Measurements from ENCODE around the gene IPO11. TPM values are rescaled to one million over a fixed set of nuclear protein-coding genes. Genes with fewer than 3 reads are reported as not detected.

Gene IPO11
- total RNA-seq, 1 donor from 2014 or later, result 11.8 TPM

DNA sequence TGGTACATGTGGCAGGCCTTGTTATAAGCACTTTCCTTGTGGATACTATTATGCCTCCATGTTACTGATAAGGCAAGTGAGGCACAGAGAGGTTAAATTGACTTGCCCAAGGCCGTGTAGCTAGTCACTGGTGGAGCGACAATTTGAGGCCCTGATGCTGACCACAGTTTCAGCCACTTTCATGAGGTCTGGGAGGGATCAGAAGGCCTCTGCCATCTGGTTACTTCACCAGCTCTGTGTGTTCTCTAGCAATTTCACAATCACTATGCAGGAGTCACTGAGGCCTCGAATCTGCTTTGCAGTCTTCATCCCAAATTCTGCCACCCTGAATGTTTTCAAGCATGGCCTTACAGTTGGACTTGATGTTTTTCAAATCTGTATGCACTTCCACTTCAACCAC lies 175.2 kb downstream of the IPO11 start:
- DNase-seq (ENCODE audit: low spot score in 2 of 2), result no peak
- intact Hi-C loops (cut with DNase I), result no loop called here
- Histone ChIP-seq H3K4me1 (no peaks in the 10 kb centered on the region), H3K27me3 (no peaks in the 10 kb centered on the region), H3K9me3 (no peaks in the 10 kb centered on the region), H3K27ac (no peak overlapping the region), H3K36me3 (peaks cover 0 to 9% of the 10 kb centered on the region in 2 donors), H3K4me3 (no peak overlapping the region)
- TF ChIP-seq, protein P1, sequence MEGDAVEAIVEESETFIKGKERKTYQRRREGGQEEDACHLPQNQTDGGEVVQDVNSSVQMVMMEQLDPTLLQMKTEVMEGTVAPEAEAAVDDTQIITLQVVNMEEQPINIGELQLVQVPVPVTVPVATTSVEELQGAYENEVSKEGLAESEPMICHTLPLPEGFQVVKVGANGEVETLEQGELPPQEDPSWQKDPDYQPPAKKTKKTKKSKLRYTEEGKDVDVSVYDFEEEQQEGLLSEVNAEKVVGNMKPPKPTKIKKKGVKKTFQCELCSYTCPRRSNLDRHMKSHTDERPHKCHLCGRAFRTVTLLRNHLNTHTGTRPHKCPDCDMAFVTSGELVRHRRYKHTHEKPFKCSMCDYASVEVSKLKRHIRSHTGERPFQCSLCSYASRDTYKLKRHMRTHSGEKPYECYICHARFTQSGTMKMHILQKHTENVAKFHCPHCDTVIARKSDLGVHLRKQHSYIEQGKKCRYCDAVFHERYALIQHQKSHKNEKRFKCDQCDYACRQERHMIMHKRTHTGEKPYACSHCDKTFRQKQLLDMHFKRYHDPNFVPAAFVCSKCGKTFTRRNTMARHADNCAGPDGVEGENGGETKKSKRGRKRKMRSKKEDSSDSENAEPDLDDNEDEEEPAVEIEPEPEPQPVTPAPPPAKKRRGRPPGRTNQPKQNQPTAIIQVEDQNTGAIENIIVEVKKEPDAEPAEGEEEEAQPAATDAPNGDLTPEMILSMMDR (IDR thresholded peaks at IDR 0.05), result no peak

DNA sequence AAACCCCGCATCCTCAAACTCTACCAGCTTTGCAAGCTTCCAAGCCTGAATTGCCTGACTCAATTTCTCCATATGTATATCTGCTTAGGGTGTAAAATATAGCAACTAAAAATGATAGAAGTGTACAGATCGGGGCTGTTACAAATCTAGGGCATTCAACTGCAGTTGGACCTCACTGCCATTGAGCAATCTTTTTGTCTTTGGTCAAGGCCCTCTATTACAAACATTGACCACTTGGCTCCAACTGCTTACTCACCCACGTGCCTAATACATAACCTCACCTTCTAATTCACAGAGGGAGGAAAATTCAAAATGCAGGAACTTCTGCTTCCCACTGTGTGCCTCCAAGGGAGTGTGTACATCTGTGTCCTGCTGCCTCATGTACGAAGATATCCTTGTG lies 176.1 kb downstream of the IPO11 start:
- Histone ChIP-seq H3K36me3 (peaks cover 0 to 9% of the 10 kb centered on the region in 2 donors), H3K27me3 (no peaks in the 10 kb centered on the region), H3K4me1 (no peaks in the 10 kb centered on the region), H3K4me3 (no peak overlapping the region), H3K27ac (no peak overlapping the region), H3K9me3 (no peaks in the 10 kb centered on the region)
- TF ChIP-seq, protein P1 (IDR thresholded peaks at IDR 0.05), result no peak
- DNase-seq (ENCODE audit: low spot score in 2 of 2), result no peak
- intact Hi-C loops (cut with DNase I), result no loop called here

DNA sequence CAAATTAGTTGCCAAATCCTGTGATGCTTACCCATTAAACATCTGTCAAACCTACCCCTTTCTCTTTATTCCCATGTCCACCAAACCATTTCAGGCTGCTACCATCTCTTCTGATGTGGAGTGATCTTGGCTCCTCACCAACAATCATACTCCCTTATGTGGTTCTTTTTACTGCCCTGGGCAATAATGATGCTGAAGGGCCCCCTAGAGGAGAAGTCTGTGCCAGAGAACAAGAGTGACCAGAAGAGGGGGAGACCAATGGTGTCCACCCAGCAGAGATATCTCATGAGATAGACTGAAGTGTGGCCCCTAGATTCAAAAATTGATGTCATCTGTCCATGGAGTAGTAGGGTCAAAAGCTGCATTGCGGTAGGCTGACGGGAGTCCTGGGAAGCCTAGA lies 176.9 kb downstream of the IPO11 start:
- Histone ChIP-seq H3K4me1 (no peaks in the 10 kb centered on the region), H3K9me3 (no peaks in the 10 kb centered on the region), H3K27ac (no peak overlapping the region), H3K27me3 (no peaks in the 10 kb centered on the region), H3K4me3 (no peak overlapping the region), H3K36me3 (peaks cover 0 to 9% of the 10 kb centered on the region in 2 donors)
- intact Hi-C loops (cut with DNase I), result no loop called here
- TF ChIP-seq, protein P1 (IDR thresholded peaks at IDR 0.05), result no peak
- DNase-seq (ENCODE audit: low spot score in 2 of 2), result no peak

DNA sequence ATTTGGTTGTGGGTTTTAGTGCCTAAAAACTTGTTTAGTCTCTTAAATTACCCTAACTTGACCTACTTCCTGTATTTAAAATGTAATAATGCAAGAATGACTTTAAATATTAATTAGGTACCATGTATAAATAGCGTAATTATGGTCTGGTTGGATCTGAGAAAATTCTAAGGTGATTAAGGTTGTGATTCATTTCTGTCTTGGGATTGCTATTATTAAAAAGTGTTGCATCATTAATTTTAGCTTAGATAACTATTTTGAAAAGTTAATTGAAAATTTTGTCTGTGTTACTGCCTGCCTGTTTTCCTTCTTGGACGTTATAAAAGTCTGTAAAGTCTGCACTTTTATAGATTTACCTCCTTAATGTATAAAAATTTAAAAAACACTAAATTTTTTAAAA lies 177.8 kb downstream of the IPO11 start:
- Histone ChIP-seq H3K36me3 (peaks cover 0 to 9% of the 10 kb centered on the region in 2 donors), H3K4me1 (no peaks in the 10 kb centered on the region), H3K9me3 (no peaks in the 10 kb centered on the region), H3K27me3 (no peaks in the 10 kb centered on the region), H3K27ac (no peak overlapping the region), H3K4me3 (no peak overlapping the region)
- intact Hi-C loops (cut with DNase I), result no loop called here
- no peak for DNase-seq (ENCODE audit: low spot score in 2 of 2)
- TF ChIP-seq, protein P1 (IDR thresholded peaks at IDR 0.05), result no peak

DNA sequence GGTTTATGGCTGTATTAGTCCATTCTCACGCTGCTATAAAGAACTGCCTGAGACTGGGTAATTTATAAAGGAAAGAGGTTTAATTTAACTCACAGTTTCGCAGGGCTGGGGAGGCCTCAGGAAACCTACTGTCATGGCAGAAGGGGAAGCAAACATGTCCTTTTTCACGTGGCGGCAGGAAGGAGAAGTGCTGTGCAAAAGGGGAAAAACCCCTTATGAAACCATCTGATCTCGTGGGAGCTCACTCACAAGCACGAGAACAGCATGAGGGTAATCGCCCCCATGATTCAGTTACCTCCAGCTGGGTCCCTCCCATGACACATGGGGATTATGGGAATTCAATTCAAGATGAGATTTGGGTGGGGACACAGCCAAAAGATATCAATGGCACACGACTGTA lies 180.0 kb downstream of the IPO11 start:
- Histone ChIP-seq H3K27ac (no peak overlapping the region), H3K4me1 (no peaks in the 10 kb centered on the region), H3K36me3 (peaks cover 0 to 9% of the 10 kb centered on the region in 2 donors), H3K27me3 (no peaks in the 10 kb centered on the region), H3K9me3 (no peaks in the 10 kb centered on the region), H3K4me3 (no peak overlapping the region)
- intact Hi-C loops (cut with DNase I), result no loop called here
- TF ChIP-seq, protein P1 (IDR thresholded peaks at IDR 0.05), result no peak
- DNase-seq (ENCODE audit: low spot score in 2 of 2), result no peak

DNA sequence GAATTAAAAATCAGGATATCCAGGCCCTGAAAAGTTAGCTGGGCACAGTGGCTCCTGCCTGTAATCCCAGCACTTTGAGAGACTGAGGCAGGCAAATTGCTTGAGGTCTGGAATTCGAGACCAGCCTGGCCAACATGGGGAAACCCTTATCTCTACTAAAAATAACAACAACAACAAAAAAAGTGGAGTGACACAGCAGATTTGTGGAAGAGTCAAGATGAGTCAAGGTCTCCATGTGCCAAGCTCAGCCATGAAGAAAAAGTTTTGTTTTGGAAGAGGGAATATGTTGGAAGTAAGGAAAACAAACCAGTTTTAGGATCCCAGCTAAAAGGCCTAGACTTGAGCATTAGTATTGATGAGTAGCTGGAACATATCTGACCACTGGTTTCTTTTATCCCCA lies 180.8 kb downstream of the IPO11 start:
- intact Hi-C loops (cut with DNase I), result no loop called here
- Histone ChIP-seq H3K36me3 (peaks cover 0 to 9% of the 10 kb centered on the region in 2 donors), H3K27me3 (no peaks in the 10 kb centered on the region), H3K27ac (no peak overlapping the region), H3K4me3 (no peak overlapping the region), H3K9me3 (no peaks in the 10 kb centered on the region), H3K4me1 (no peaks in the 10 kb centered on the region)
- no peak for DNase-seq (ENCODE audit: low spot score in 2 of 2)
- TF ChIP-seq, protein P1 (IDR thresholded peaks at IDR 0.05), result no peak
